ENCODE measurements around the gene VPS37B.
A peak's percentile ranks its signal among the peaks of the same experiment; 100 is the strongest.

Gene VPS37B

DNA sequence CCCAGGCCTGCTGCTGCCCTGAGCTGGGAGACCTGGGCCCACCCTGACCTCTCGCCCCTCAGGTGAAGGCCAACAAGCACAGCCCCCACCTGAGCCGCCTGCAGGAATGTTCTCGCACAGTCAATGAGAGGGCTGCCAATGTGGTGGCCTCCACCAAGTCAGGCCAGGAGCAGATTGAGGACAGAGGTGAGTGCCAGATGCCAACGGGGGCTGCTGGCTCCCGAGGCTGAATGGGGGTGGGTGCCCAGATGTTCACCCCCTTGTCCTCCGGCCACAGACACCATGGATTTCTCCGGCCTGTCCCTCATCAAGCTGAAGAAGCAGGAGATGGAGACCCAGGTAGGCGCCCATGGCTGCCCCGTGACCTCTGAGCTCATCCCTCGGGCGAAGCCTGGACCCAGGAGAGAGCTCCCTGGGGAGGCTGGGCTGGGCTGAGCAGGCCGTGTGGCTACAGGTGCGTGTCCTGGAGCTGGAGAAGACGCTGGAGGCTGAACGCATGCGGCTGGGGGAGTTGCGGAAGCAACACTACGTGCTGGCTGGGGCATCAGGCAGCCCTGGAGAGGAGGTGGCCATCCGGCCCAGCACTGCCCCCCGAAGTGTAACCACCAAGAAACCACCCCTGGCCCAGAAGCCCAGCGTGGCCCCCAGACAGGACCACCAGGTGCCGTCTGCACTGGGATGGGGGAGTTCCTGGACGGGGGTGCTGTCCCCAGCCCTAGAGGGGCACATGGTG, 34.9 kb downstream of the VPS37B start:
- no peaks in the 10 kb centered on the region for H3K36me3 ChIP-seq (ENCODE audit: low read length)
- H2AFZ ChIP-seq (ENCODE audit: low read depth, low read length, severe bottlenecking): no peak overlapping the region
- H3K9ac ChIP-seq (ENCODE audit: low read length): no peak overlapping the region
- TF ChIP-seq, protein P1, sequence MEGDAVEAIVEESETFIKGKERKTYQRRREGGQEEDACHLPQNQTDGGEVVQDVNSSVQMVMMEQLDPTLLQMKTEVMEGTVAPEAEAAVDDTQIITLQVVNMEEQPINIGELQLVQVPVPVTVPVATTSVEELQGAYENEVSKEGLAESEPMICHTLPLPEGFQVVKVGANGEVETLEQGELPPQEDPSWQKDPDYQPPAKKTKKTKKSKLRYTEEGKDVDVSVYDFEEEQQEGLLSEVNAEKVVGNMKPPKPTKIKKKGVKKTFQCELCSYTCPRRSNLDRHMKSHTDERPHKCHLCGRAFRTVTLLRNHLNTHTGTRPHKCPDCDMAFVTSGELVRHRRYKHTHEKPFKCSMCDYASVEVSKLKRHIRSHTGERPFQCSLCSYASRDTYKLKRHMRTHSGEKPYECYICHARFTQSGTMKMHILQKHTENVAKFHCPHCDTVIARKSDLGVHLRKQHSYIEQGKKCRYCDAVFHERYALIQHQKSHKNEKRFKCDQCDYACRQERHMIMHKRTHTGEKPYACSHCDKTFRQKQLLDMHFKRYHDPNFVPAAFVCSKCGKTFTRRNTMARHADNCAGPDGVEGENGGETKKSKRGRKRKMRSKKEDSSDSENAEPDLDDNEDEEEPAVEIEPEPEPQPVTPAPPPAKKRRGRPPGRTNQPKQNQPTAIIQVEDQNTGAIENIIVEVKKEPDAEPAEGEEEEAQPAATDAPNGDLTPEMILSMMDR (IDR thresholded peaks at IDR 0.05; ENCODE audit: insufficient read depth, low read length, poor library complexity, severe bottlenecking): no peak
- no peak for TF ChIP-seq EZH2phosphoT487 (conservative IDR thresholded peaks at IDR 0.05; ENCODE audit: low read length)
- H3K27ac ChIP-seq (ENCODE audit: low read depth, low read length): no peak overlapping the region
- no peak overlapping the region for H3K4me3 ChIP-seq (ENCODE audit: insufficient read depth, low read length, poor library complexity, severe bottlenecking)
- no peaks in the 10 kb centered on the region for H4K20me1 ChIP-seq (ENCODE audit: low read depth, low read length)
- H3K4me2 ChIP-seq (ENCODE audit: low read depth, low read length, poor library complexity, severe bottlenecking): no peak overlapping the region
- no peaks in the 10 kb centered on the region for H3K9me2 ChIP-seq (replicated peaks; ENCODE audit: insufficient read depth, low read length)
- no peaks in the 10 kb centered on the region for H3K27me3 ChIP-seq (ENCODE audit: low read length)
- H3F3A ChIP-seq (ENCODE audit: insufficient read depth): no peaks in the 10 kb centered on the region
- no peaks in the 10 kb centered on the region for H3K79me2 ChIP-seq (ENCODE audit: insufficient read depth, low read length)
- no peaks in the 10 kb centered on the region for H3K9me3 ChIP-seq (ENCODE audit: insufficient read depth, low read length)

DNA sequence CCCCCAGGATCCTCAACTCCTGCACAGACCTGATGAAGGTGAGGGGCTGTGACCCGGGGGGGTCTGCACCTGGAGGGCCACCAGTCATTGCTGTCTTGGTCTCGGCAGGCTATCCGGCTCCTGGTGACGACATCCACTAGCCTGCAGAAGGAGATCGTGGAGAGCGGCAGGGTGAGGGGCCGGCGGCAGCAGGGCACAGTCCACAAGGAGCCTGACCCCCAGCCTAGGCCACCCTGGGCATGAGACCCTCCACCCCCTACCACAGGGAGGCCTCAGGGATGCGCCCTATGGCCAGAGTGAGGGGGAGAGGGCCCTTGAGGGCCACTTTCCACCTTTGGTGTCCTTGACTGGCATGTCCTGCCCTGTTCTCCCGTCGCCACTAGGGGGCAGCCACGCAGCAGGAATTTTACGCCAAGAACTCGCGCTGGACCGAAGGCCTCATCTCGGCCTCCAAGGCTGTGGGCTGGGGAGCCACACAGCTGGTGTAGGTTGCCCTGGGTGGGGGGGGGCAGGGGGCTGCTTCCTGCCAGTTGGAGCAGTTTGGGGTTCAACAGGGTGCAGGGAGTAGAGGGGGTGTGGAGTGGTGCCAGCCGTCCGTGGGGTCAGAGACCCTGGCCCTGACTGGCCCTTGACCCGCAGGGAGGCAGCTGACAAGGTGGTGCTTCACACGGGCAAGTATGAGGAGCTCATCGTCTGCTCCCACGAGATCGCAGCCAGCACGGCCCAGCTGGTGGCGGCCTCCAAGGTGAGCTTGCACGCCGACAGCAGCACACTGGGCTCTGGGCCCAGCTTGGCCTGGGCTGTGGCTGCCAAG, 35.7 kb downstream of the VPS37B start:
- Histone ChIP-seq H3K4me2 (ENCODE audit: low read depth, low read length, poor library complexity, severe bottlenecking) (no peak overlapping the region), H3K27ac (ENCODE audit: low read depth, low read length) (no peak overlapping the region)

DNA sequence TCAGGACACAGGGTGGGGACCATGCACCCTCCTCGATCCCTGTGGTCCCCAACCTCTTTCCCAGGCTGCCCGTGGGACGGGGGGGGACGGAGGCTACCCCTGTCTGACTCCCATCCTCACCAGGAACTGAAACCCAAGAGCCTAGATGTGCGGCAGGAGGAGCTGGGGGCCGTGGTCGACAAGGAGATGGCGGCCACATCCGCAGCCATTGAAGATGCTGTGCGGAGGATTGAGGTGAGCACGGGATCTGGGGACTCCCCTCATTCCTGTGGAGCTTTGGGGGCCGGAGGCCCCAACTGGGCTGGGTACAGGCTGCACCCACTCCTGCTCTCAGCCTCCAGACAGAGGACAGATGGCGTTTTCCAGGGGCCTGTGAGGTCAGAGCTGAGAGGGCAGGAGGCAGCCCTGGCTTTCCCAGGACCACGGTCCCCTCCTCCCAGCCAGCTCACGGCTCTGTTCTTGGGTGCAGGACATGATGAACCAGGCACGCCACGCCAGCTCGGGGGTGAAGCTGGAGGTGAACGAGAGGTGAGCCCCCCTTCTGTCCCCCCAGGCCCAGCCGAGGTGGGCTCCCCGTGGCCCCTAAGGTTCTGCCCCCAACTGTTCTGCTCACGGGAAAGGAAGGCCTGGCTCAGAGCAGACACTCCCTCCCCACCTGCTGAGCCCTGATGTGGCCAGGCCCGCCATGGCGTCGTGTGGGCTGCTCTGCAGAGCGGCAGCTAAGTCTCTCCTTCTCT, 36.5 kb downstream of the VPS37B start:
- no peak overlapping the region for H2AFZ ChIP-seq (ENCODE audit: low read depth, low read length, severe bottlenecking)
- no peak overlapping the region for H3K27ac ChIP-seq (ENCODE audit: low read depth, low read length)
- no peak overlapping the region for H3K4me2 ChIP-seq (ENCODE audit: low read depth, low read length, poor library complexity, severe bottlenecking)
- no peaks in the 10 kb centered on the region for H3K9me3 ChIP-seq (ENCODE audit: insufficient read depth, low read length)
- no peak overlapping the region for H3K4me3 ChIP-seq (ENCODE audit: insufficient read depth, low read length, poor library complexity, severe bottlenecking)
- H3K9me2 ChIP-seq (replicated peaks; ENCODE audit: insufficient read depth, low read length): no peaks in the 10 kb centered on the region
- no peaks in the 10 kb centered on the region for H3K36me3 ChIP-seq (ENCODE audit: low read length)
- H3K79me2 ChIP-seq (ENCODE audit: insufficient read depth, low read length): no peaks in the 10 kb centered on the region
- H3F3A ChIP-seq (ENCODE audit: insufficient read depth): no peaks in the 10 kb centered on the region
- H3K27me3 ChIP-seq (ENCODE audit: low read length): no peaks in the 10 kb centered on the region
- no peaks in the 10 kb centered on the region for H4K20me1 ChIP-seq (ENCODE audit: low read depth, low read length)
- no peak overlapping the region for H3K9ac ChIP-seq (ENCODE audit: low read length)
- no peak for TF ChIP-seq EZH2phosphoT487 (conservative IDR thresholded peaks at IDR 0.05; ENCODE audit: low read length)

More for the DNA sequence above, 35.7 kb downstream of the VPS37B start:
- H3K27me3 ChIP-seq (ENCODE audit: low read length): no peaks in the 10 kb centered on the region
- H3K9me3 ChIP-seq (ENCODE audit: insufficient read depth, low read length): no peaks in the 10 kb centered on the region
- TF ChIP-seq, protein P1 (IDR thresholded peaks at IDR 0.05; ENCODE audit: insufficient read depth, low read length, poor library complexity, severe bottlenecking): peak; percentile 87
- TF ChIP-seq EZH2phosphoT487 (conservative IDR thresholded peaks at IDR 0.05; ENCODE audit: low read length): no peak
- no peaks in the 10 kb centered on the region for H4K20me1 ChIP-seq (ENCODE audit: low read depth, low read length)
- H3K9ac ChIP-seq (ENCODE audit: low read length): no peak overlapping the region
- H3F3A ChIP-seq (ENCODE audit: insufficient read depth): no peaks in the 10 kb centered on the region
- H3K36me3 ChIP-seq (ENCODE audit: low read length): no peaks in the 10 kb centered on the region
- no peak overlapping the region for H3K4me3 ChIP-seq (ENCODE audit: insufficient read depth, low read length, poor library complexity, severe bottlenecking)
- H2AFZ ChIP-seq (ENCODE audit: low read depth, low read length, severe bottlenecking): no peak overlapping the region
- H3K79me2 ChIP-seq (ENCODE audit: insufficient read depth, low read length): no peaks in the 10 kb centered on the region
- H3K9me2 ChIP-seq (replicated peaks; ENCODE audit: insufficient read depth, low read length): no peaks in the 10 kb centered on the region
